C4-2B (cell line): ENCODE measurements around the gene ATP6V1A.

Experiments
- ZFX ChIP-seq: fragments of 450-650 bp; IDR thresholded peaks from 2 replicates; pipeline ENCODE4 v1.6.1; 2017
- TF ChIP-seq, protein P1 (sequence below): fragments of 450-650 bp; conservative IDR thresholded peaks from 2 replicates; pipeline ENCODE4 v1.5.1; 2017; ENCODE audit warnings: mild to moderate bottlenecking

DNA sequence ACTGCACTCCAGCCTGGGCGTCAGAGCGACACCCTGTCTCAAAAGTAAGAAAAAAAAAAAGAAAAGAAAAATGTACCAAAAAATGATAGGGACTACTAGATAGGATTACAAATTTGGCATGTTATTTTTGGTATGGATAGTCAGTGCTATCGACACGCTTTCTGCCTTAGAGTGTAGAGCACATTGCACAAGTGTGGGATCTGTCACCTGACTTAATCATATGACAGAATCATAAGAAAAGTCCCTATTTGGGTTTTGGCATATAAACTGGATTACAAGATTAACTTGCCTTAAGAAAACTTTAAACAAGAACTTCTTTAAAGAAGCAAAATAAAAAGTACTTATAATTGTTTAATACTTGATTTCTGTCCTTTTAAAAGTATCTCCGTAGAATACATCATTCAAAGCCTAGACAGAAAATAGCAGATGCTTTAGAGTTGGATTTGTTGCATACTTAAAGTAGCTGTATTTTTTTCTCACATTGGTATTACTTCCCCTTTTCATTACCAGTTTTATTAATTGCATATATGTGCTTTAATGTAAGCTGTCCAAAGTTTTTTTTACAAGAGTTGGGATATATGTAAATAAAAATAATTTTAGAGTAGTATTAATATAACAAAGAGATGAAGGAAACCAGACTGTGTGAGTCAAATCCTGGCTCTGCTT is 7.8 kb downstream of the ATP6V1A start:
- TF ChIP-seq, protein P1, sequence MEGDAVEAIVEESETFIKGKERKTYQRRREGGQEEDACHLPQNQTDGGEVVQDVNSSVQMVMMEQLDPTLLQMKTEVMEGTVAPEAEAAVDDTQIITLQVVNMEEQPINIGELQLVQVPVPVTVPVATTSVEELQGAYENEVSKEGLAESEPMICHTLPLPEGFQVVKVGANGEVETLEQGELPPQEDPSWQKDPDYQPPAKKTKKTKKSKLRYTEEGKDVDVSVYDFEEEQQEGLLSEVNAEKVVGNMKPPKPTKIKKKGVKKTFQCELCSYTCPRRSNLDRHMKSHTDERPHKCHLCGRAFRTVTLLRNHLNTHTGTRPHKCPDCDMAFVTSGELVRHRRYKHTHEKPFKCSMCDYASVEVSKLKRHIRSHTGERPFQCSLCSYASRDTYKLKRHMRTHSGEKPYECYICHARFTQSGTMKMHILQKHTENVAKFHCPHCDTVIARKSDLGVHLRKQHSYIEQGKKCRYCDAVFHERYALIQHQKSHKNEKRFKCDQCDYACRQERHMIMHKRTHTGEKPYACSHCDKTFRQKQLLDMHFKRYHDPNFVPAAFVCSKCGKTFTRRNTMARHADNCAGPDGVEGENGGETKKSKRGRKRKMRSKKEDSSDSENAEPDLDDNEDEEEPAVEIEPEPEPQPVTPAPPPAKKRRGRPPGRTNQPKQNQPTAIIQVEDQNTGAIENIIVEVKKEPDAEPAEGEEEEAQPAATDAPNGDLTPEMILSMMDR, result no peak
- no peak for TF ChIP-seq ZFX
